Cardiac fibroblast (primary cell): ENCODE results near the gene INPP4A.

ENCODE experiments used
- DNase-seq, 2 donors: peaks; one replicate each; pipeline versions ENCODE4 v3.0.0 to v3.0.0-alpha.2; 2010; ENCODE audit warnings: low read depth in 2 of 2
- H3K4me3 ChIP-seq, 2 donors: replicated peaks in 1 of 2; 1 replicate in 1 of 2; 2 replicates in 1 of 2; pipeline ENCODE4 v1.5.1; 2011; ENCODE audit warnings: low read depth in 2 of 2, low read length in 2 of 2, mild to moderate bottlenecking in 2 of 2, moderate library complexity in 1 of 2
- TF ChIP-seq, protein P1 (sequence below): IDR thresholded peaks from one replicate; pipeline ENCODE4 v1.5.1; 2011; ENCODE audit warnings: low read depth, mild to moderate bottlenecking, low read length, inconsistent platforms

The INPP4A gene

DNA sequence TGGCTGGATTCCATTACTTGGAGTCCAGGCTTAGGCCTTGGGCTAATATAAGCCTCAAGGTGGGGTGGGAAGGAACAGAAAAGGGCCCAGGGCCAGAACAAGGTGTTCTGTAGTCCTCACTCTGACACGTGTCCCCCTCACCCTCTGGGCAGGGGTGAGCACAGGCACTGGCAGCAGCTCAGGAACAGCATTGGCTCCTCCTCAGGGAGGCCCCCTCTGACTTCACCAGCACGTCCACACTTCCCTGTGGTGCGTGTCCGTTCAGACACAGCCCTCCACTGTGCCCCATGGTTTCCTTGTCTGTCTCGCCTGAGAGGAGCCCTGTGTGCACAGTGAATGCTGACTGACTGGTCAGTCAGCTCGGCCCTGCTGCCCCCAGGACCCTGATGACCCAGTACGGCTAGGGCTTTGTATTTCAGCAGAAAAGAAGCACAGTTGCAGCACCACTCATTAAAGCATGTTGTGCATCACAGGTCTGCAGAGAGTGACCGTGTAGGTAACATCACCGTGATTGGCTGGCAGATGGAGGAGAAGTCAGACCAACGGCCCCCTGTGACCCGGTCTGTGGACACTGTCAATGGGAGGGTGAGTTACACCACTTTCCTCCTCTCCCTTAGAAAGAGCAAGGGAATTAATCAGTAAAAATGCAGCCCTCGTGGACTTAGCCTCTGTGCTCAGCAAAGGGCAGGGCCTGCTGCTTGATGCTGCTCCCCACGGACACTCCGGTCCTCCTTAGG is 92.9 kb downstream of the INPP4A start:
- H3K4me3 ChIP-seq = no peak overlapping the region
- TF ChIP-seq, protein P1, sequence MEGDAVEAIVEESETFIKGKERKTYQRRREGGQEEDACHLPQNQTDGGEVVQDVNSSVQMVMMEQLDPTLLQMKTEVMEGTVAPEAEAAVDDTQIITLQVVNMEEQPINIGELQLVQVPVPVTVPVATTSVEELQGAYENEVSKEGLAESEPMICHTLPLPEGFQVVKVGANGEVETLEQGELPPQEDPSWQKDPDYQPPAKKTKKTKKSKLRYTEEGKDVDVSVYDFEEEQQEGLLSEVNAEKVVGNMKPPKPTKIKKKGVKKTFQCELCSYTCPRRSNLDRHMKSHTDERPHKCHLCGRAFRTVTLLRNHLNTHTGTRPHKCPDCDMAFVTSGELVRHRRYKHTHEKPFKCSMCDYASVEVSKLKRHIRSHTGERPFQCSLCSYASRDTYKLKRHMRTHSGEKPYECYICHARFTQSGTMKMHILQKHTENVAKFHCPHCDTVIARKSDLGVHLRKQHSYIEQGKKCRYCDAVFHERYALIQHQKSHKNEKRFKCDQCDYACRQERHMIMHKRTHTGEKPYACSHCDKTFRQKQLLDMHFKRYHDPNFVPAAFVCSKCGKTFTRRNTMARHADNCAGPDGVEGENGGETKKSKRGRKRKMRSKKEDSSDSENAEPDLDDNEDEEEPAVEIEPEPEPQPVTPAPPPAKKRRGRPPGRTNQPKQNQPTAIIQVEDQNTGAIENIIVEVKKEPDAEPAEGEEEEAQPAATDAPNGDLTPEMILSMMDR = no peak
- DNase-seq = no peak

DNA sequence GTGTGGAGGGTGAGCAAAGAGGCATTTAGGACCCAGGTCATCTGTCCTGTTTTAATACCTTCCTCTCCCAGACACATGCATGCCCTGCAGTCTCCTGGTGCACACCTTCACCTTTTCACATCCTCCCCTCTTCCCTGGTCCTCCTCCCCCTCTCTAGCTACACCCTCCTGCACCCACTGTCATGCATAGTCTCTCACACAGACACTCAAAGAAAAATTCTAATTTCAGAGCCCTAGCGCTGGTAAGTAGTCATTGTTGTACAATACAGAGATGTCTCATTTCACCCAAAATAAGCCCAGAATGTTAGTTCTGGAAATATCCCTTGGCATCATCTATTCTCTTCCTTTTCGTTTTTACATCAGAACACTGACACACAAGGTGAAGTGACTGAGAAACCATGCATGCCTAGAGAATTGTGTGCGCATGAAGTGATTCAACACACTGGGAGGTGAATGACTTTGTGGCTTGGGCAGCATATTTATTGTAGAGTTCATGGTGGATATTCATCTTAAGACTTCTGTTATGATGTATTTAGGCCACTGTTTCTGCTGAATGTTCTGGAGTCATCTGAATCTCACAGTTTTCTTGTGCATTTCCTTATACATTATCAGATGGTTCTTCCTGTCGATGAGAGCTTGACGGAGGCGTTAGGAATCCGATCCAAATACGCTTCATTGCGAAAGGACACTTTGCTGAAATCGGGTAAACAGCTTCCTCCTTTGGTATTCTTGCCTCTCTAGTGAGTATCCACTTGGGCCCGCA is 93.8 kb downstream of the INPP4A start:
- no peak overlapping the region for H3K4me3 ChIP-seq
- TF ChIP-seq, protein P1 = no peak
- DNase-seq = no peak

- DNase-seq = no peak
- no peak overlapping the region for H3K4me3 ChIP-seq
- TF ChIP-seq, protein P1 = no peak
Observed at GRCh38 chr2:98539056-98539735, 94.5 kb downstream of the INPP4A start.

DNA sequence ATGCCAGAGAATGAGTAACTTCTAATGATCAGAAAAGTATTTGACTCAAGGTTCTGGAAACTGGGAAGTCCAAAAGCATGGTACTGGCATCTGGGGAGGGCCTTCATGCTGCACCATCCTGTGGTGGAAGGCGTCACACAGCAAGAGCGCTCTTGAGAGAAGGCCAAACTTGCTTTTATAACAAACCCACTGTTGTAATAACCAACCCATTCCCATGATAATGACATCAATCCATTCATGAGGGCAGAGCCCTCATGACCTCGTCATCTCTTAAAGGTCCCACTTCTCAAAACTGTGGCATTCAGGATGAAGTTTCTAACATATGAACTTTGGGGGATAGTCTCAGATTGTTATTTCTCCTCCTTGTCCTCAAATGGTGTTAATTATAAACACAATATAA is 95.9 kb downstream of the INPP4A start:
- no peak overlapping the region for H3K4me3 ChIP-seq
- DNase-seq = no peak
- TF ChIP-seq, protein P1 = no peak

GRCh38 chr2:98541489-98541888 is 96.8 kb downstream of the INPP4A start:
- TF ChIP-seq, protein P1 = no peak
- no peak for DNase-seq
- no peak overlapping the region for H3K4me3 ChIP-seq

DNA sequence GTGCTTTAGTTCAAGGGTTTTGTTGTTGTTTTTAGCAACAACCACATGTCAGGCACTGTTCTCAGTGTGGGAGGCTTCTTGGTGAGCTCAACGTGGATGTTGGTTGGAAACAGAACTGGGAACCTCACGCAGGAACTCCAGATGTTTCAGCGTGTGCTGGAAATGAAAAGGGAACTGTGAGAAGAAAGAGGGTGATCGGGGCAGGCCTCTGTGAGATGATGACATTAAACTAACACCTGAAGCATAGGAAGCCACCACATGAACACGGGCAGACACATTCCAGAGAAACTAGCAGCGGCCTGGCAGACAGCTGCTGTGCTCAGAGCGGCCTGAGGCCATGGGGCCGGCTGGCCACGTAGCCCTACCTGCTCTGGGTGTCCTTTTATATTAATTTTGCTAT is 97.2 kb downstream of the INPP4A start:
- TF ChIP-seq, protein P1 = no peak
- no peak for DNase-seq
- no peak overlapping the region for H3K4me3 ChIP-seq
